Endodermal cell (in vitro differentiated cells): ENCODE results near the gene SH2B2. TPM values are rescaled to one million over a fixed set of nuclear protein-coding genes. Genes with fewer than 3 reads are reported as not detected.

Experiments
- DNase-seq: peaks from one replicate; pipeline ENCODE4 v3.0.0-alpha.2; 2017
- H3K27ac ChIP-seq: 2 replicates; pipeline ENCODE4 v1.5.1; 2013; ENCODE audit warnings: mild to moderate bottlenecking, low read depth, low read length, moderate library complexity
- H3K27me3 ChIP-seq: 2 replicates; pipeline ENCODE4 v1.6.1; 2013; ENCODE audit warnings: mild to moderate bottlenecking, low read length, moderate library complexity; ENCODE audit not compliant: insufficient read depth, control insufficient read depth, poor library complexity, severe bottlenecking
- H3K36me3 ChIP-seq: 2 replicates; pipeline ENCODE4 v1.7.0; 2013; ENCODE audit warnings: mild to moderate bottlenecking, low read length, moderate library complexity; ENCODE audit not compliant: control insufficient read depth, insufficient read depth
- H3K4me1 ChIP-seq: one replicate; pipeline ENCODE4 v1.7.0; 2013; ENCODE audit warnings: low read length; ENCODE audit not compliant: control insufficient read depth, insufficient read depth
- H3K4me3 ChIP-seq: 2 replicates; pipeline ENCODE4 v1.5.1; 2013; ENCODE audit warnings: mild to moderate bottlenecking, low read length, moderate library complexity
- H3K9ac ChIP-seq: 2 replicates; pipeline ENCODE4 v1.6.1; 2013; ENCODE audit warnings: mild to moderate bottlenecking, low read length, moderate library complexity; ENCODE audit not compliant: poor library complexity, severe bottlenecking; ENCODE audit errors: extremely low read depth
- H3K9me3 ChIP-seq: 2 replicates; pipeline ENCODE4 v1.6.1; 2013; ENCODE audit warnings: mild to moderate bottlenecking, low read length, moderate library complexity; ENCODE audit not compliant: control insufficient read depth
- H3K27ac Mint-ChIP-seq: 2 replicates; pipeline ENCODE4 v1.8.0; 2020; ENCODE audit warnings: mixed read lengths
- H3K27me3 Mint-ChIP-seq: 2 replicates; pipeline ENCODE4 v1.8.0; 2021; ENCODE audit warnings: mild to moderate bottlenecking, mixed read lengths; ENCODE audit not compliant: insufficient read depth
- H3K36me3 Mint-ChIP-seq: 2 replicates; pipeline ENCODE4 v1.8.0; 2020; ENCODE audit warnings: low read depth, mixed read lengths
- H3K4me1 Mint-ChIP-seq: 2 replicates; pipeline ENCODE4 v1.8.0; 2020; ENCODE audit warnings: mixed read lengths
- H3K4me3 Mint-ChIP-seq: 2 replicates; pipeline ENCODE4 v1.8.0; 2020; ENCODE audit warnings: mild to moderate bottlenecking, moderate library complexity, mixed read lengths
- H3K9me3 Mint-ChIP-seq: 2 replicates; pipeline ENCODE4 v1.8.0; 2020; ENCODE audit warnings: mild to moderate bottlenecking, mixed read lengths
- CTCF ChIP-seq: fragments of 200-600 bp; sonication (generic); conservative IDR thresholded peaks from 2 replicates; pipeline ENCODE4 v1.5.0; 2021; ENCODE audit warnings: antibody characterized with exemption, mild to moderate bottlenecking
- WGBS, 2 experiments: methylation state at CpG; one replicate each; pipeline versions ENCODE4 v1.1.5 to v1.1.7; 2013; ENCODE audit warnings: missing lambda C conversion rate in 2 of 2, mixed read lengths in 1 of 2; ENCODE audit not compliant: insufficient coverage in 1 of 2, insufficient read length in 1 of 2; 5-methylcytosine and 5-hydroxymethylcytosine counted together
- total RNA-seq, 2 donors: library from RNA; stranded (reverse); fragmentation: NEBNext Ultra II Directional in 1 of 2; extraction: Animal tissue kit (Norgen Biotek cat#: 25700) in 1 of 2; gene quantifications; 2 replicates in 1 of 2; 3 replicates in 1 of 2; pipeline ENCODE4 v1.2.1, GENCODE V29; 2021

SH2B2 gene
- total RNA-seq, 2 donors from 2014 or later = 8.0 to 8.7 TPM

- H3K9ac ChIP-seq = peak overlapping the region; percentile 25
- H3K27ac Mint-ChIP-seq = no peak overlapping the region
- DNase-seq = peak; percentile 80
Observed at GRCh38 chr7:102287111-102287980, 678 bp downstream of the SH2B2 start.

GRCh38 chr7:102287981-102288278 is 1.3 kb downstream of the SH2B2 start:
- H3K27ac Mint-ChIP-seq = no peak overlapping the region
- peaks cover 22% of the 10 kb centered on the region for H3K27me3 Mint-ChIP-seq
- H3K4me1 ChIP-seq = no peaks in the 10 kb centered on the region
- TF ChIP-seq CTCF = no peak
- H3K9me3 Mint-ChIP-seq = no peaks in the 10 kb centered on the region
- no peak overlapping the region for H3K27ac ChIP-seq
- no peaks in the 10 kb centered on the region for H3K36me3 Mint-ChIP-seq
- H3K4me3 Mint-ChIP-seq = peak overlapping the region; percentile 54
- H3K4me3 ChIP-seq = peak overlapping the region; percentile 81
- 0 to 32% methylated on average over 1 to 5 of the region's 5 CpGs for WGBS, 2 experiments
- peak; percentile 72 for DNase-seq
- H3K9ac ChIP-seq = no peak overlapping the region
- no peaks in the 10 kb centered on the region for H3K4me1 Mint-ChIP-seq
- peaks cover 5% of the 10 kb centered on the region for H3K27me3 ChIP-seq
- H3K9me3 ChIP-seq = no peaks in the 10 kb centered on the region
- no peaks in the 10 kb centered on the region for H3K36me3 ChIP-seq

More at GRCh38 chr7:102287111-102287980, 678 bp downstream of the SH2B2 start:
- H3K4me1 ChIP-seq = no peaks in the 10 kb centered on the region
- H3K36me3 Mint-ChIP-seq = no peaks in the 10 kb centered on the region
- H3K27ac ChIP-seq = peak overlapping the region; percentile 68
- no peak for TF ChIP-seq CTCF
- H3K27me3 ChIP-seq = peaks cover 5% of the 10 kb centered on the region
- H3K36me3 ChIP-seq = no peaks in the 10 kb centered on the region
- H3K9me3 Mint-ChIP-seq = no peaks in the 10 kb centered on the region
- no peaks in the 10 kb centered on the region for H3K4me1 Mint-ChIP-seq
- peaks cover 22% of the 10 kb centered on the region for H3K27me3 Mint-ChIP-seq
- H3K9me3 ChIP-seq = no peaks in the 10 kb centered on the region
- WGBS, 2 experiments = 2% methylated on average over 28 to 68 of the region's 69 CpGs
- peak overlapping the region; percentile 81 for H3K4me3 ChIP-seq
- H3K4me3 Mint-ChIP-seq = peak overlapping the region; percentile 54

- Histone ChIP-seq H3K9me3 (no peaks in the 10 kb centered on the region), H3K36me3 (no peaks in the 10 kb centered on the region), H3K4me1 (peaks cover 2% of the 10 kb centered on the region), H3K9ac (no peak overlapping the region), H3K4me3 (peak overlapping the region; percentile 81), H3K27ac (no peak overlapping the region), H3K27me3 (peaks cover 5% of the 10 kb centered on the region)
- 80 to 83% methylated on average over 1 to 10 of the region's 10 CpGs for WGBS, 2 experiments
- DNase-seq = peak; percentile 53
- Mint-ChIP-seq H3K4me3 (peak overlapping the region; percentile 54), H3K4me1 (peaks cover 2% of the 10 kb centered on the region), H3K27ac (no peak overlapping the region), H3K27me3 (peaks cover 22% of the 10 kb centered on the region), H3K9me3 (no peaks in the 10 kb centered on the region), H3K36me3 (no peaks in the 10 kb centered on the region)
- peak; percentile 31 for TF ChIP-seq CTCF
Observed at GRCh38 chr7:102288285-102288930, 1.7 kb downstream of the SH2B2 start.
